Common myeloid progenitor, CD34-positive (primary cell): ENCODE results near the gene PTPRM.

ENCODE experiments used
- CTCF ChIA-PET: fragments of 350-600 bp; sonication (Branson Sonifier 250); formaldehyde crosslinking; loops from one replicate; lab custom pipeline; 2021; ENCODE audit warnings: antibody characterized with exemption; lab: Charles Lee
- POLR2A ChIA-PET: fragments of 350-600 bp; sonication (Branson Sonifier 250); formaldehyde crosslinking; loops from one replicate; lab custom pipeline; 2021; ENCODE audit warnings: antibody characterized with exemption; lab: Charles Lee
- DNase-seq, 3 donors: peaks; one replicate each; pipeline versions ENCODE4 v3.0.0 to v3.0.0-alpha.2; 2013
- H3K27ac ChIP-seq, 2 experiments: 1 replicate in 1 of 2; 2 replicates in 1 of 2; pipeline ENCODE4 v1.7.0; 2013; ENCODE audit warnings: inconsistent platforms in 2 of 2, low read length in 2 of 2, mild to moderate bottlenecking in 2 of 2, low read depth in 1 of 2, moderate library complexity in 1 of 2; ENCODE audit not compliant: severe bottlenecking in 2 of 2, insufficient read depth in 1 of 2, poor library complexity in 1 of 2
- H3K27me3 ChIP-seq, 5 experiments: replicated peaks in 2 of 5; 1 replicate in 3 of 5; 2 replicates in 2 of 5; pipeline versions ENCODE4 v1.6.1 to v1.7.0; 2013; ENCODE audit warnings: low read length in 4 of 5, mild to moderate bottlenecking in 2 of 5, moderate library complexity in 2 of 5, inconsistent platforms in 1 of 5; ENCODE audit not compliant: insufficient read depth in 5 of 5, control insufficient read depth in 4 of 5
- H3K36me3 ChIP-seq, 4 experiments: 1 replicate in 2 of 4; 2 replicates in 2 of 4; pipeline versions ENCODE4 v1.6.1 to v1.7.0; 2013; ENCODE audit warnings: low read length in 3 of 4, control low read depth in 1 of 4, mild to moderate bottlenecking in 1 of 4; ENCODE audit not compliant: control insufficient read depth in 4 of 4, insufficient read depth in 4 of 4
- H3K4me1 ChIP-seq, 4 experiments: 1 replicate in 3 of 4; 2 replicates in 1 of 4; pipeline versions ENCODE4 v1.6.1 to v1.7.1; 2013; ENCODE audit warnings: low read length in 3 of 4, mild to moderate bottlenecking in 3 of 4, control low read depth in 1 of 4, inconsistent platforms in 1 of 4, moderate library complexity in 1 of 4; ENCODE audit not compliant: control insufficient read depth in 4 of 4, insufficient read depth in 4 of 4; ENCODE audit errors: control extremely low read depth in 1 of 4
- H3K4me3 ChIP-seq, 7 experiments: 1 replicate in 4 of 7; 2 replicates in 3 of 7; pipeline versions ENCODE4 v1.5.1 to v1.7.0; 2013; ENCODE audit warnings: mild to moderate bottlenecking in 7 of 7, low read length in 6 of 7, moderate library complexity in 6 of 7, inconsistent platforms in 2 of 7, low read depth in 2 of 7, control low read depth in 1 of 7; ENCODE audit not compliant: insufficient read depth in 4 of 7, control insufficient read depth in 1 of 7; ENCODE audit errors: extremely low read depth in 1 of 7
- H3K9me3 ChIP-seq, 5 experiments: 1 replicate in 4 of 5; 2 replicates in 1 of 5; pipeline versions ENCODE4 v1.6.1 to v1.7.1; 2013; ENCODE audit warnings: low read length in 4 of 5, mild to moderate bottlenecking in 2 of 5, inconsistent platforms in 1 of 5, low read depth in 1 of 5, moderate library complexity in 1 of 5; ENCODE audit not compliant: control insufficient read depth in 4 of 5, insufficient read depth in 2 of 5; ENCODE audit errors: control extremely low read depth in 1 of 5
- WGBS: methylation state at CpG from one replicate; pipeline ENCODE4 v1.1.5; 2013; ENCODE audit not compliant: insufficient coverage; 5-methylcytosine and 5-hydroxymethylcytosine counted together

PTPRM gene

GRCh38 chr18:8124232-8125146, 557.4 kb downstream of the PTPRM start:
- no peaks in the 10 kb centered on the region for H3K27me3 ChIP-seq
- no peak for DNase-seq
- no peaks in the 10 kb centered on the region for H3K36me3 ChIP-seq
- 83% methylated on average over 6 of the region's 7 CpGs for WGBS
- H3K4me1 ChIP-seq, result no peaks in the 10 kb centered on the region
- no peaks in the 10 kb centered on the region for H3K9me3 ChIP-seq
- ChIA-PET POLR2A (no interaction called here), CTCF (no interaction called here)
- no peak overlapping the region for H3K27ac ChIP-seq
- H3K4me3 ChIP-seq, result no peak overlapping the region

- CTCF ChIA-PET, result interaction anchor here (0.8 kb wide), 1 partner anchor 220 kb away, joined by 3 read pairs; no protein-coding TSS in a partner anchor
- Histone ChIP-seq H3K9me3 (no peaks in the 10 kb centered on the region), H3K4me1 (no peaks in the 10 kb centered on the region), H3K4me3 (no peak overlapping the region), H3K36me3 (no peaks in the 10 kb centered on the region), H3K27me3 (no peaks in the 10 kb centered on the region), H3K27ac (no peak overlapping the region)
- DNase-seq, result no peak
- POLR2A ChIA-PET, result no interaction called here
- 96% methylated on average over 3 of the region's 5 CpGs for WGBS
Observed at GRCh38 chr18:8130096-8130495, 563.0 kb downstream of the PTPRM start.

GRCh38 chr18:8133032-8133431, 565.9 kb downstream of the PTPRM start:
- Histone ChIP-seq H3K4me1 (no peaks in the 10 kb centered on the region), H3K27me3 (no peaks in the 10 kb centered on the region), H3K36me3 (no peaks in the 10 kb centered on the region), H3K9me3 (peaks cover 0 to 3% (median 0%) of the 10 kb centered on the region in 5 experiments), H3K27ac (no peak overlapping the region), H3K4me3 (no peak overlapping the region)
- CTCF ChIA-PET, result no interaction called here
- POLR2A ChIA-PET, result no interaction called here
- no peak for DNase-seq

- H3K9me3 ChIP-seq, result peaks cover 0 to 3% (median 0%) of the 10 kb centered on the region in 5 experiments
- no peaks in the 10 kb centered on the region for H3K27me3 ChIP-seq
- no peak overlapping the region for H3K4me3 ChIP-seq
- no peaks in the 10 kb centered on the region for H3K4me1 ChIP-seq
- no CpG with 5 or more reads among the region's 1 CpG for WGBS
- no peak for DNase-seq
- no peak overlapping the region for H3K27ac ChIP-seq
- no peaks in the 10 kb centered on the region for H3K36me3 ChIP-seq
- CTCF ChIA-PET, result no interaction called here
- POLR2A ChIA-PET, result no interaction called here
Observed at GRCh38 chr18:8133888-8134287, 566.8 kb downstream of the PTPRM start.

GRCh38 chr18:8139127-8139527, 572.0 kb downstream of the PTPRM start:
- H3K27me3 ChIP-seq, result no peaks in the 10 kb centered on the region
- DNase-seq, result no peak
- no peak overlapping the region for H3K27ac ChIP-seq
- no peaks in the 10 kb centered on the region for H3K36me3 ChIP-seq
- ChIA-PET POLR2A (no interaction called here), CTCF (no interaction called here)
- H3K4me3 ChIP-seq, result no peak overlapping the region
- 98% methylated on average over 6 of the region's 10 CpGs for whole genome bisulfite sequencing
- H3K9me3 ChIP-seq, result peaks cover 0 to 3% (median 0%) of the 10 kb centered on the region in 5 experiments
- no peaks in the 10 kb centered on the region for H3K4me1 ChIP-seq

- WGBS, result 96% methylated on average over 7 of the region's 7 CpGs
- no peak for DNase-seq
- ChIA-PET CTCF (no interaction called here), POLR2A (no interaction called here)
- Histone ChIP-seq H3K27me3 (no peaks in the 10 kb centered on the region), H3K4me1 (no peaks in the 10 kb centered on the region), H3K9me3 (peaks cover 0 to 3% (median 0%) of the 10 kb centered on the region in 5 experiments), H3K27ac (no peak overlapping the region), H3K4me3 (no peak overlapping the region), H3K36me3 (no peaks in the 10 kb centered on the region)
Observed at GRCh38 chr18:8139891-8140406, 572.8 kb downstream of the PTPRM start.

- 98% methylated on average over 5 of the region's 8 CpGs for WGBS
- no peak overlapping the region for H3K27ac ChIP-seq
- no peak for DNase-seq
- no peaks in the 10 kb centered on the region for H3K4me1 ChIP-seq
- CTCF ChIA-PET, result no interaction called here
- no peaks in the 10 kb centered on the region for H3K36me3 ChIP-seq
- H3K4me3 ChIP-seq, result no peak overlapping the region
- H3K9me3 ChIP-seq, result peaks cover 0 to 3% (median 0%) of the 10 kb centered on the region in 5 experiments
- POLR2A ChIA-PET, result no interaction called here
- no peaks in the 10 kb centered on the region for H3K27me3 ChIP-seq
Observed at GRCh38 chr18:8140841-8141501, 573.9 kb downstream of the PTPRM start.
